A549 (cell line): Measurements from ENCODE around the gene KIFC3. TPM values are rescaled to one million over a fixed set of nuclear protein-coding genes. Genes with fewer than 3 reads are reported as not detected.

Experiments
- ATAC-seq, 2 experiments: fragments of 200-7000 bp in 1 of 2; fragments of >200 bp in 1 of 2; cut with Nextera tagmentation in 1 of 2; cut with Tn5 transposase in 1 of 2; 3 replicates each; pipeline versions ENCODE4 v1.8.0 to v1.9.1; 2018 to 2020; ENCODE audit warnings: mild to moderate bottlenecking in 1 of 2, moderate library complexity in 1 of 2
- CTCF ChIA-PET: fragments of 300-600 bp; sonication (Branson Sonifier 250); formaldehyde crosslinking; extraction: SDS; loops from one replicate; lab custom pipeline; 2021; ENCODE audit warnings: antibody characterized with exemption, inconsistent platforms; lab: Yijun Ruan, JAX
- POLR2A ChIA-PET: fragments of 350-600 bp; formaldehyde crosslinking; extraction: SDS; loops from one replicate; lab custom pipeline; 2021; ENCODE audit warnings: antibody characterized with exemption, inconsistent platforms; lab: Yijun Ruan, JAX
- DNase-seq, 2 experiments: peaks; one replicate each; pipeline versions ENCODE4 v3.0.0 to v3.0.0-alpha.2; 2011 to 2016; ENCODE audit warnings: low read depth in 1 of 2, low spot score in 1 of 2
- FAIRE-seq: peaks from 2 replicates; lab custom pipeline; 2011; peaks lifted over from hg19 to GRCh38; lab: Jason Lieb, UNC
- H3K27ac ChIP-seq, 2 experiments: fragments of >200 bp; sonication (Bioruptor Twin); formaldehyde crosslinking; 3 replicates each; pipeline ENCODE4 v1.5.1; 2016 to 2017
- H3K4me1 ChIP-seq: fragments of >200 bp; sonication (Bioruptor Twin); formaldehyde crosslinking; 3 replicates; pipeline ENCODE4 v1.6.1; 2016
- H3K4me2 ChIP-seq: fragments of >200 bp; sonication (Bioruptor Twin); formaldehyde crosslinking; 3 replicates; pipeline ENCODE4 v1.6.1; 2016
- H3K4me3 ChIP-seq: fragments of >200 bp; sonication (Bioruptor Twin); formaldehyde crosslinking; 3 replicates; pipeline ENCODE4 v1.5.1; 2016
- H3K9me3 ChIP-seq: fragments of >200 bp; sonication (Bioruptor Twin); formaldehyde crosslinking; 3 replicates; pipeline ENCODE4 v1.6.1; 2016
- BCL3 ChIP-seq: fragments of >200 bp; sonication (Bioruptor Twin); formaldehyde crosslinking; IDR thresholded peaks from 3 replicates; pipeline ENCODE4 v1.6.1; 2016
- CBX2 ChIP-seq: fragments of 200-600 bp; sonication (generic); IDR thresholded peaks from 2 replicates; pipeline ENCODE4 v1.6.1; 2016; ENCODE audit warnings: low read depth, mild to moderate bottlenecking, borderline replicate concordance
- CHD4 ChIP-seq: fragments of 200-600 bp; sonication (generic); IDR thresholded peaks from 2 replicates; pipeline ENCODE4 v1.6.1; 2016; ENCODE audit warnings: antibody characterized with exemption, mild to moderate bottlenecking, borderline replicate concordance
- CTCF ChIP-seq: fragments of >200 bp; sonication (Bioruptor Twin); formaldehyde crosslinking; IDR thresholded peaks from 3 replicates; pipeline ENCODE4 v1.5.1; 2016
- EHF ChIP-seq: fragments of 250-450 bp; sonication (Bioruptor Pico); IDR thresholded peaks from 2 replicates; pipeline ENCODE4 v1.5.0; 2020; ENCODE audit warnings: mild to moderate bottlenecking
- EP300 ChIP-seq, 2 experiments: fragments of >200 bp; sonication (Bioruptor Twin); formaldehyde crosslinking; IDR thresholded peaks; 2 replicates in 1 of 2; 3 replicates in 1 of 2; pipeline ENCODE4 v1.6.1; 2016 to 2017
- ESRRA ChIP-seq: fragments of 150-350 bp; IDR thresholded peaks from 2 replicates; pipeline ENCODE4 v1.6.1; 2014; ENCODE audit warnings: mild to moderate bottlenecking, low read length, borderline replicate concordance
- FOSB ChIP-seq: fragments of 250-450 bp; sonication (Bioruptor Pico); IDR thresholded peaks from 2 replicates; pipeline ENCODE4 v1.5.0; 2020; ENCODE audit warnings: mild to moderate bottlenecking, moderate library complexity
- FOXS1 ChIP-seq: fragments of 250-450 bp; sonication (Bioruptor Pico); IDR thresholded peaks from 2 replicates; pipeline ENCODE4 v1.5.0; 2020; ENCODE audit warnings: mild to moderate bottlenecking, moderate library complexity
- JUN ChIP-seq, 2 experiments: fragments of >200 bp; sonication (Bioruptor Twin); formaldehyde crosslinking; IDR thresholded peaks; 2 replicates in 1 of 2; 3 replicates in 1 of 2; pipeline ENCODE4 v1.6.1; 2016 to 2017
- KDM1A ChIP-seq: fragments of 200-600 bp; sonication (generic); IDR thresholded peaks from 2 replicates; pipeline ENCODE4 v1.6.1; 2016; ENCODE audit warnings: low read depth, mild to moderate bottlenecking
- MAFK ChIP-seq: fragments of 450-650 bp; IDR thresholded peaks from 2 replicates; pipeline ENCODE4 v1.6.1; 2014; ENCODE audit not compliant: partially characterized antibody
- MAX ChIP-seq: IDR thresholded peaks from 2 replicates; pipeline ENCODE4 v1.6.1; 2012
- MAZ ChIP-seq: fragments of 150-350 bp; IDR thresholded peaks from 2 replicates; pipeline ENCODE4 v1.6.1; 2014; ENCODE audit warnings: antibody characterized with exemption, low read depth, low read length, borderline replicate concordance
- PHF8 ChIP-seq: fragments of 200-600 bp; sonication (generic); IDR thresholded peaks from 2 replicates; pipeline ENCODE4 v1.6.1; 2016; ENCODE audit warnings: low read depth, mild to moderate bottlenecking, antibody characterized with exemption, moderate library complexity, borderline replicate concordance
- POLR2A ChIP-seq: IDR thresholded peaks from 2 replicates; pipeline ENCODE4 v1.6.1; 2012; ENCODE audit warnings: mild to moderate bottlenecking, low read length
- RAD21 ChIP-seq, 2 experiments: fragments of >200 bp in 1 of 2; sonication (Bioruptor Twin) in 1 of 2; formaldehyde crosslinking in 1 of 2; IDR thresholded peaks in 1 of 2; conservative IDR thresholded peaks in 1 of 2; 2 replicates in 1 of 2; 3 replicates in 1 of 2; pipeline ENCODE4 v1.6.1; 2012 to 2018; ENCODE audit warnings: inconsistent platforms in 1 of 2
- RNF2 ChIP-seq: fragments of 200-600 bp; sonication (generic); IDR thresholded peaks from 2 replicates; pipeline ENCODE4 v1.6.1; 2016; ENCODE audit warnings: low read depth, mild to moderate bottlenecking, antibody characterized with exemption, moderate library complexity, borderline replicate concordance
- SMC3 ChIP-seq: fragments of >200 bp; sonication (Bioruptor Twin); formaldehyde crosslinking; IDR thresholded peaks from 3 replicates; pipeline ENCODE4 v1.6.1; 2018; ENCODE audit warnings: inconsistent platforms
- TFCP2L1 ChIP-seq: fragments of 250-450 bp; sonication (Bioruptor Pico); IDR thresholded peaks from 2 replicates; pipeline ENCODE4 v1.5.0; 2021; ENCODE audit warnings: mild to moderate bottlenecking
- TP53 ChIP-seq: fragments of 250-450 bp; sonication (Bioruptor Pico); IDR thresholded peaks from 2 replicates; pipeline ENCODE4 v1.5.0; 2021; ENCODE audit warnings: mild to moderate bottlenecking, moderate library complexity
- WGBS: methylation state at CpG from one replicate; pipeline ENCODE4 v1.1.6; 2017; ENCODE audit errors: missing lambda C conversion rate; 5-methylcytosine and 5-hydroxymethylcytosine counted together
- polyA plus RNA-seq, 4 experiments: library from polyadenylated mRNA; depleted of rRNA in 3 of 4; stranded (reverse); fragments of >200 nt; fragmentation: RNase III in 1 of 4; extraction: RNeasy Plus Mini Kit Qiagen cat#74134 plus additional on column Dnase treatment in 1 of 4; gene quantifications; 2 replicates in 3 of 4; 3 replicates in 1 of 4; pipeline ENCODE4 v1.2.3, GENCODE V29; 2011 to 2017

Gene KIFC3
- polyA plus RNA-seq, 2 of the 4 experiments (the other 2 are of a cell fraction) = 128 to 178 TPM

GRCh38 chr16:57798267-57798810, 4.0 kb downstream of the KIFC3 start:
- DNase-seq (no peak), FAIRE-seq (no peak), ATAC-seq (peak; percentile 1 to 7; a peak in 4 of 6 replicates)
- peak overlapping the region; percentile 53 for H3K4me3 ChIP-seq
- CTCF ChIA-PET = interaction anchor here (1.0 to 15.8 kb wide), 10 partner anchors 9 to 150 kb away, joined by 3 to 164 read pairs (median 4); no protein-coding TSS in a partner anchor
- peaks cover 42% of the 10 kb centered on the region for H3K4me1 ChIP-seq
- no peaks in the 10 kb centered on the region for H3K9me3 ChIP-seq
- WGBS = 0% methylated on average over 7 of the region's 16 CpGs
- POLR2A ChIA-PET = interaction anchor here (1.2 to 5.1 kb wide), 4 partner anchors 11 to 65 kb away, joined by 3 to 43 read pairs (median 7); no protein-coding TSS in a partner anchor
- peak overlapping the region; percentile 91 to 100 for H3K27ac ChIP-seq
- TF ChIP-seq TFCP2L1 (peak; percentile 53; the same call in 1 of the 2 replicates), EHF (CRISPR knock-in tag) (no peak), TP53 (CRISPR knock-in tag) (0 out of 2 replicates have a peak, but pooled peaks have one; percentile 35), RNF2 (no peak), BCL3 (peak; percentile 60; the same call in 1 of the 3 replicates), FOSB (no peak), MAX (no peak), CHD4 (no peak), JUN (IDR thresholded peaks at IDR 0.05) (peak in 1 of 2 experiments; percentile 63; a peak in 3 of 5 replicates), PHF8 (no peak)
- peak overlapping the region; percentile 100 for H3K4me2 ChIP-seq

DNA sequence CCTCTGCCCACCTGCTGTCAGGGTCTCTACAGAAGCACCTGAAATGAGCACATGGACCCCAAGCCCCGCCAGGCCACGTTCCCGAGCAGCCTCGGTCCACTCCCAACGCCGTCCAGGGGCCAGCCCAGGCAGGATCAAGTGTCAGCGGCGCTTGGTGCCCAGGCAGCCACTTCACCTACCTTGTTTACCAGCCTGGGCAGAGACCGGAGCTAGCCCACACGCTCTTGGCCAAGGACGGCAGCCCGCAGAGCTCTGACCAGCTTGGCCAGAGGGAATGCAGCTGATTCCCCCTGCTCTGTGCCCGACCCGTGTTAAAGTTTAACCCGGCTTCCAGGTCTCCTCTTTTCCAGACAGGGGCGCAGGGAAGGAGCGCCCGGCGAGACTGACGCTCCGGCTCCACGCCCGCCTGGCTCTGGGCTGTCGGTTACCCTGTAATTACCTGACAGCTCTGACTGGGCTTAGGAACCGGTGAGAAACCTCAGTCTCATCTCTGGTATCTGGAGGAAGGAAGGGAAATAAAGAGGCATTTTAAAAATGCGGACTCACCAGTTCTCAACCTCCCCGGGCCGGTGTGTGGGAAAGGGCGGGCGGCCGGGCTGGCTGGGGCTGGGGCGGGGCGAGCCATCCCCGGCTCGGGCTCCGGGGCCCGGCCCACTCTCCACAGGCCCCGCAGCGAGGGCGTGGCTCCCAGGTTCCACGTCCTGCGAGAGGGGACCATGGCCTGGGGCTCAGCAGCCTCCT, 4.6 kb downstream of the KIFC3 start:
- Histone ChIP-seq H3K4me3 (peak overlapping the region; percentile 53), H3K9me3 (no peaks in the 10 kb centered on the region), H3K4me2 (peak overlapping the region; percentile 100), H3K27ac (peak overlapping the region; percentile 91 to 100), H3K4me1 (peaks cover 37% of the 10 kb centered on the region)
- 0% methylated on average over 26 of the region's 42 CpGs for WGBS
- ChIA-PET CTCF (interaction anchor here (0.7 to 15.8 kb wide), 13 partner anchors 10 to 149 kb away, joined by 3 to 164 read pairs (median 4); no protein-coding TSS in a partner anchor), POLR2A (interaction anchor here (1.2 to 5.1 kb wide), 3 partner anchors 11 to 19 kb away, joined by 3 to 43 read pairs (median 6); no protein-coding TSS in a partner anchor)
- peak; percentile 58 to 60 for DNase-seq
- FAIRE-seq = no peak
- no peak for TF ChIP-seq ESRRA
- TF ChIP-seq JUN (IDR thresholded peaks at IDR 0.05) = no peak
- TF ChIP-seq EP300 (IDR thresholded peaks at IDR 0.05) = no peak
- TF ChIP-seq KDM1A = no peak
- TF ChIP-seq MAZ = no peak
- no peak for TF ChIP-seq SMC3
- TF ChIP-seq FOXS1 (CRISPR knock-in tag) = no peak
- no peak for TF ChIP-seq CBX2
- TF ChIP-seq MAFK = peak; percentile 26
- 0 out of 2 replicates have a peak, but pooled peaks have one; percentile 39 for TF ChIP-seq TFCP2L1
- TF ChIP-seq POLR2A = peak; percentile 50; the same call in 1 of the 2 replicates
- TF ChIP-seq RAD21 (conservative IDR thresholded peaks at IDR 0.05 in 1 of 2, IDR thresholded peaks at IDR 0.05 in 1 of 2) = no peak
- peak; percentile 80; the same call in 1 of the 2 replicates for TF ChIP-seq RNF2
- TF ChIP-seq CTCF = no peak
- TF ChIP-seq MAX = peak; percentile 52; the same call in 1 of the 2 replicates
- ATAC-seq = peak; percentile 41 to 66
